Tibial nerve (tissue), 4 donors: ENCODE data around the gene IGLL1. TPM values are rescaled to one million over a fixed set of nuclear protein-coding genes. Genes with fewer than 3 reads are reported as not detected.

ENCODE experiments used
- DNase-seq, 2 donors: peaks; one replicate each; pipeline ENCODE4 v3.0.0-alpha.2; 2019; ENCODE audit warnings: low spot score in 2 of 2
- H3K27ac ChIP-seq, 4 donors: fragments of 200-600 bp; sonication (generic) in 3 of 4; one replicate each; pipeline ENCODE4 v1.5.1; 2017 to 2019; ENCODE audit warnings: mild to moderate bottlenecking in 1 of 4
- H3K27me3 ChIP-seq, 2 donors: fragments of 200-600 bp; sonication (generic) in 1 of 2; one replicate each; pipeline versions ENCODE4 v1.5.1 to v1.6.0; 2017 to 2019
- H3K36me3 ChIP-seq, 3 donors: fragments of 200-600 bp; sonication (generic); one replicate each; pipeline ENCODE4 v1.5.1; 2018 to 2019
- H3K4me1 ChIP-seq, 4 donors: fragments of 200-600 bp; sonication (generic) in 3 of 4; one replicate each; pipeline ENCODE4 v1.5.1; 2017 to 2019
- H3K4me3 ChIP-seq, 4 donors: fragments of 200-600 bp; sonication (generic) in 3 of 4; one replicate each; pipeline ENCODE4 v1.5.1; 2017 to 2019; ENCODE audit warnings: mild to moderate bottlenecking in 1 of 4, moderate library complexity in 1 of 4
- H3K9me3 ChIP-seq, 4 donors: fragments of 200-600 bp; sonication (generic) in 3 of 4; one replicate each; pipeline ENCODE4 v1.5.1; 2017 to 2019
- CTCF ChIP-seq, 5 experiments: fragments of 200-600 bp in 3 of 5; fragments of 450-650 bp in 2 of 5; sonication (generic) in 3 of 5; IDR thresholded peaks; one replicate each; pipeline ENCODE4 v1.5.1; 2016 to 2019; ENCODE audit warnings: antibody characterized with exemption in 5 of 5, mild to moderate bottlenecking in 3 of 5, moderate library complexity in 2 of 5
- EP300 ChIP-seq, 2 donors: sonication (generic); formaldehyde crosslinking; IDR thresholded peaks; one replicate each; pipeline ENCODE4 v1.6.1; 2017; ENCODE audit warnings: antibody characterized with exemption in 2 of 2, mild to moderate bottlenecking in 1 of 2
- POLR2A ChIP-seq, 2 donors: fragments of 450-650 bp; IDR thresholded peaks; one replicate each; pipeline ENCODE4 v1.6.1; 2017; ENCODE audit warnings: antibody characterized with exemption in 2 of 2, mild to moderate bottlenecking in 2 of 2, moderate library complexity in 2 of 2
- WGBS, 2 donors: methylation state at CpG; one replicate each; pipeline ENCODE4 v1.1.5; 2018; 5-methylcytosine and 5-hydroxymethylcytosine counted together
- total RNA-seq, 4 donors: library from RNA; depleted of rRNA; stranded (reverse); fragments of >200 nt; gene quantifications; one replicate each; pipeline ENCODE4 v1.1.0, GENCODE V29; 2016

IGLL1 gene
- total RNA-seq, 4 donors from 2014 or later: not detected

DNA sequence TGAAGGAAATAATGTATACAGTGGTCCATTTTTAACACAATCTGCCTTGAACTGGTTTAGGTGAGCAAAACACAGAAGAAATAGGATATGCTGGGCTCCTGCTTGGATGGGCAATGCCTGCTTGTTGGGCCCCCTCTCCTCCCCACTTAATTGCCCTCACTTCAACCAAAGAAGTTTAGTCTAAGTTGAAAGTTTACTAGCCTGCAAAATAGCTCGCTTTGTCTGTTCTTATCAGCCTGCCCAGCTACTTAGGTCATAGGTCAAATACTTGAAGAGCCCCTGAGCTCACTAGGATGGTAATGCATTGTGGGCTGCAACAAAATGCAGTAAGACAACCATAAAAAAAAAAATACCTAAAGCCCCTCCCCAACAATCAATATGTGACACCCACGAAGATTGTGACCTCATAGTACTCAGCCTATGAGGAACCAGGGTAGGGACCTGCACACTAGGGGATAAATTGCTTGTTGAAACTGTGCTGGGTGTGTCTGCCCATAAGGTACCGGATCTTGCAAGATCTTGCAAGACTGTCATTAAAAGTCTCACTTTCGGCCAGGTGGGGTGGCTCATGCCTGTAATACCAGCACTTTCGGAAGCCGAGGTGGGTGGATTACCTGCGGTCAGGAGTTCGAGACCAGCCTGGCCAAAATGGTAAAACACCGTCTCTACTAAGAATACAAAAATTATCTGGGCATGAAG is 41.1 kb upstream of the IGLL1 start:
- no peak for DNase-seq
- no peaks in the 10 kb centered on the region for H3K4me1 ChIP-seq
- no peaks in the 10 kb centered on the region for H3K27me3 ChIP-seq
- TF ChIP-seq EP300 (IDR thresholded peaks at IDR 0.05) (no peak), POLR2A (IDR thresholded peaks at IDR 0.05) (no peak), CTCF (IDR thresholded peaks at IDR 0.05) (no peak)
- H3K27ac ChIP-seq: no peak overlapping the region
- peaks cover 0 to 13% (median 0%) of the 10 kb centered on the region in 3 donors for H3K36me3 ChIP-seq
- H3K4me3 ChIP-seq: no peak overlapping the region
- H3K9me3 ChIP-seq: no peaks in the 10 kb centered on the region
- 81 to 89% methylated on average over 9 of the region's 9 CpGs for WGBS, 2 donors

GRCh38 chr22:23613193-23613972 is 33.3 kb upstream of the IGLL1 start:
- H3K4me3 ChIP-seq: no peak overlapping the region
- WGBS, 2 donors: 74 to 83% methylated on average over 7 of the region's 7 CpGs
- no peaks in the 10 kb centered on the region for H3K9me3 ChIP-seq
- no peaks in the 10 kb centered on the region for H3K27me3 ChIP-seq
- TF ChIP-seq EP300 (IDR thresholded peaks at IDR 0.05): no peak
- TF ChIP-seq CTCF (IDR thresholded peaks at IDR 0.05): no peak
- TF ChIP-seq POLR2A (IDR thresholded peaks at IDR 0.05): no peak
- H3K36me3 ChIP-seq: peaks cover 0 to 3% (median 0%) of the 10 kb centered on the region in 3 donors
- H3K4me1 ChIP-seq: no peaks in the 10 kb centered on the region
- DNase-seq: no peak
- H3K27ac ChIP-seq: no peak overlapping the region

GRCh38 chr22:23609983-23610781 is 30.1 kb upstream of the IGLL1 start:
- TF ChIP-seq POLR2A (IDR thresholded peaks at IDR 0.05) (no peak), EP300 (IDR thresholded peaks at IDR 0.05) (no peak), CTCF (IDR thresholded peaks at IDR 0.05) (no peak)
- no peak for DNase-seq
- 85 to 88% methylated on average over 12 of the region's 12 CpGs for WGBS, 2 donors

GRCh38 chr22:23608583-23608982 is 28.5 kb upstream of the IGLL1 start:
- no peak overlapping the region for H3K4me3 ChIP-seq
- WGBS, 2 donors: 38 to 50% methylated on average over 4 to 6 of the region's 6 CpGs

More at GRCh38 chr22:23609983-23610781, 30.1 kb upstream of the IGLL1 start:
- Histone ChIP-seq H3K4me1 (no peaks in the 10 kb centered on the region), H3K27ac (no peak overlapping the region), H3K36me3 (peaks cover 0 to 3% (median 0%) of the 10 kb centered on the region in 3 donors), H3K9me3 (no peaks in the 10 kb centered on the region), H3K27me3 (no peaks in the 10 kb centered on the region), H3K4me3 (no peak overlapping the region)

More at GRCh38 chr22:23608583-23608982, 28.5 kb upstream of the IGLL1 start:
- Histone ChIP-seq H3K27ac (no peak overlapping the region), H3K27me3 (no peaks in the 10 kb centered on the region), H3K4me1 (no peaks in the 10 kb centered on the region), H3K36me3 (no peaks in the 10 kb centered on the region), H3K9me3 (no peaks in the 10 kb centered on the region)
- no peak for TF ChIP-seq EP300 (IDR thresholded peaks at IDR 0.05)
- no peak for TF ChIP-seq POLR2A (IDR thresholded peaks at IDR 0.05)
- TF ChIP-seq CTCF (IDR thresholded peaks at IDR 0.05): no peak
- no peak for DNase-seq
